Measurements from ENCODE around the gene FBXO10.

FBXO10 gene

GRCh38 chr9:37497320-37497719, 78.9 kb downstream of the FBXO10 start:
- Histone ChIP-seq H3K4me2 (ENCODE audit: low read length) (no peak overlapping the region), H3K4me1 (no peaks in the 10 kb centered on the region), H2AFZ (no peak overlapping the region), H3K79me2 (no peaks in the 10 kb centered on the region), H3K27ac (no peak overlapping the region), H3K36me3 (ENCODE audit: control insufficient read depth, insufficient read depth, low read length) (no peaks in the 10 kb centered on the region), H3K9me3 (ENCODE audit: control insufficient read depth, low read length) (no peaks in the 10 kb centered on the region), H3K27me3 (ENCODE audit: control insufficient read depth, insufficient read depth, low read length) (no peaks in the 10 kb centered on the region), H3K4me3 (ENCODE audit: low read depth, low read length) (no peak overlapping the region), H3K9ac (no peak overlapping the region)
- no peak for TF ChIP-seq CTCF (IDR thresholded peaks at IDR 0.05)

- H3K9me3 ChIP-seq (ENCODE audit: control insufficient read depth, low read length): no peaks in the 10 kb centered on the region
- H3K4me1 ChIP-seq: no peaks in the 10 kb centered on the region
- H3K9ac ChIP-seq: no peak overlapping the region
- H2AFZ ChIP-seq: no peak overlapping the region
- H3K27me3 ChIP-seq (ENCODE audit: control insufficient read depth, insufficient read depth, low read length): no peaks in the 10 kb centered on the region
- no peak overlapping the region for H3K4me2 ChIP-seq (ENCODE audit: low read length)
- H3K4me3 ChIP-seq (ENCODE audit: low read depth, low read length): no peak overlapping the region
- no peaks in the 10 kb centered on the region for H3K36me3 ChIP-seq (ENCODE audit: control insufficient read depth, insufficient read depth, low read length)
- H3K79me2 ChIP-seq: no peaks in the 10 kb centered on the region
- TF ChIP-seq CTCF (IDR thresholded peaks at IDR 0.05): no peak
- H3K27ac ChIP-seq: no peak overlapping the region
Observed at GRCh38 chr9:37496020-37496419, 80.2 kb downstream of the FBXO10 start.

GRCh38 chr9:37495571-37495970, 80.6 kb downstream of the FBXO10 start:
- Histone ChIP-seq H2AFZ (no peak overlapping the region), H3K4me3 (ENCODE audit: low read depth, low read length) (no peak overlapping the region), H3K27me3 (ENCODE audit: control insufficient read depth, insufficient read depth, low read length) (no peaks in the 10 kb centered on the region), H3K9ac (no peak overlapping the region), H3K79me2 (no peaks in the 10 kb centered on the region), H3K36me3 (ENCODE audit: control insufficient read depth, insufficient read depth, low read length) (no peaks in the 10 kb centered on the region), H3K27ac (no peak overlapping the region), H3K9me3 (ENCODE audit: control insufficient read depth, low read length) (no peaks in the 10 kb centered on the region), H3K4me2 (ENCODE audit: low read length) (no peak overlapping the region), H3K4me1 (no peaks in the 10 kb centered on the region)
- TF ChIP-seq CTCF (IDR thresholded peaks at IDR 0.05): no peak

DNA sequence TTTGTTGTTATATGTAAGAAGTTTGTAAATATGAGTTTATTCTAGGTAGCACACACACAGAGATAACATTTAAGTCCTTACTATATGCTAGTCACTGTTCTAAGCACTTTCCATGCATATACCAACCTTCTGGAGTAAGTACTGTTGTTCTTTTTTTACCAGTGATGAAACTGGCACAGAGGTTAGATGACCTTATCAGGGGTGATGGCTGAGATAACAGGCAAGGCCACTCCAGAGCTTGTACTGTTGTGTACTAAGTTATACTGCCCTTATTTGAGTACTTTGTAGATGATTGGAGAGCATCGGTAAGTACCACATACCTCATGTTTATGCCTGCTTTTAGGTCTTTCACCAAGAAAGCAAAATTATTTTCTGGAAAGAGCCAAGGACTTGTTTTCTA, 84.2 kb downstream of the FBXO10 start:
- no peak overlapping the region for H3K4me2 ChIP-seq (ENCODE audit: low read length)
- no peak overlapping the region for H3K4me3 ChIP-seq (ENCODE audit: low read depth, low read length)
- no peak overlapping the region for H3K27ac ChIP-seq
- H3K9ac ChIP-seq: no peak overlapping the region
- H3K79me2 ChIP-seq: no peaks in the 10 kb centered on the region
- no peak overlapping the region for H2AFZ ChIP-seq
- H3K36me3 ChIP-seq (ENCODE audit: control insufficient read depth, insufficient read depth, low read length): no peaks in the 10 kb centered on the region
- H3K4me1 ChIP-seq: no peaks in the 10 kb centered on the region
- H3K9me3 ChIP-seq (ENCODE audit: control insufficient read depth, low read length): no peaks in the 10 kb centered on the region
- TF ChIP-seq CTCF (IDR thresholded peaks at IDR 0.05): no peak
- no peaks in the 10 kb centered on the region for H3K27me3 ChIP-seq (ENCODE audit: control insufficient read depth, insufficient read depth, low read length)

GRCh38 chr9:37486616-37487548, 89.3 kb downstream of the FBXO10 start:
- TF ChIP-seq CTCF (IDR thresholded peaks at IDR 0.05): no peak
- no peak overlapping the region for H3K27ac ChIP-seq
- peak overlapping the region; percentile 85 for H2AFZ ChIP-seq
- no peaks in the 10 kb centered on the region for H3K36me3 ChIP-seq (ENCODE audit: control insufficient read depth, insufficient read depth, low read length)
- H3K27me3 ChIP-seq (ENCODE audit: control insufficient read depth, insufficient read depth, low read length): no peaks in the 10 kb centered on the region
- H3K4me2 ChIP-seq (ENCODE audit: low read length): peak overlapping the region; percentile 81
- no peak overlapping the region for H3K4me3 ChIP-seq (ENCODE audit: low read depth, low read length)
- no peaks in the 10 kb centered on the region for H3K9me3 ChIP-seq (ENCODE audit: control insufficient read depth, low read length)
- no peaks in the 10 kb centered on the region for H3K79me2 ChIP-seq
- no peak overlapping the region for H3K9ac ChIP-seq
- H3K4me1 ChIP-seq: peaks cover 6% of the 10 kb centered on the region
